Stimulated activated CD4-positive, alpha-beta T cell treated with anti-CD3 and anti-CD28 coated beads, Interleukin-4, amount 100 ng/mL, for 24 hours (primary cell): ENCODE results near the gene NF2.

Source experiments
- DNase-seq: peaks from one replicate; pipeline ENCODE4 v3.0.0-alpha.2; 2020

Gene NF2

GRCh38 chr22:29673361-29674066 lies 70.1 kb downstream of the NF2 start:
- DNase-seq, result no peak

GRCh38 chr22:29674121-29674520 lies 70.7 kb downstream of the NF2 start:
- DNase-seq, result no peak

- no peak for DNase-seq
Observed at GRCh38 chr22:29679316-29679715, 75.9 kb downstream of the NF2 start.

GRCh38 chr22:29683536-29683935 lies 80.1 kb downstream of the NF2 start:
- DNase-seq, result no peak

- no peak for DNase-seq
Observed at GRCh38 chr22:29684244-29684643, 80.8 kb downstream of the NF2 start.

GRCh38 chr22:29689206-29689879 lies 85.9 kb downstream of the NF2 start:
- no peak for DNase-seq

- DNase-seq, result peak; percentile 49
Observed at GRCh38 chr22:29689880-29690213, 86.4 kb downstream of the NF2 start.

GRCh38 chr22:29690476-29690875 lies 87.0 kb downstream of the NF2 start:
- DNase-seq, result no peak

- DNase-seq, result no peak
Observed at GRCh38 chr22:29691636-29692326, 88.3 kb downstream of the NF2 start.

GRCh38 chr22:29692327-29692640 lies 88.9 kb downstream of the NF2 start:
- no peak for DNase-seq

GRCh38 chr22:29693161-29693560 lies 89.7 kb downstream of the NF2 start:
- DNase-seq, result no peak

- DNase-seq, result no peak
Observed at GRCh38 chr22:29693671-29694070, 90.2 kb downstream of the NF2 start.

- DNase-seq, result no peak
Observed at GRCh38 chr22:29695129-29695926, 91.9 kb downstream of the NF2 start.

- no peak for DNase-seq
Observed at GRCh38 chr22:29697853-29698598, 94.6 kb downstream of the NF2 start.

GRCh38 chr22:29700206-29700899 lies 96.9 kb downstream of the NF2 start:
- no peak for DNase-seq

- no peak for DNase-seq
Observed at GRCh38 chr22:29700900-29701154, 97.4 kb downstream of the NF2 start.

- DNase-seq, result no peak
Observed at GRCh38 chr22:29701155-29701999, 97.9 kb downstream of the NF2 start.

GRCh38 chr22:29702000-29702930 lies 98.8 kb downstream of the NF2 start:
- DNase-seq, result no peak

- DNase-seq, result no peak
Observed at GRCh38 chr22:29702931-29703501, 99.6 kb downstream of the NF2 start.
